Stomach (tissue), 9 donors: Measurements from ENCODE around the gene THBS3. TPM values are rescaled to one million over a fixed set of nuclear protein-coding genes. Genes with fewer than 3 reads are reported as not detected.

Source experiments
- DNase-seq, 2 donors: peaks; one replicate each; pipeline versions ENCODE4 v3.0.0 to v3.0.0-alpha.2; 2013 to 2019
- H3K27ac ChIP-seq, 5 donors: fragments of 200-600 bp in 4 of 5; sonication (generic) in 4 of 5; one replicate each; pipeline ENCODE4 v1.5.1; 2013 to 2019; ENCODE audit warnings: mild to moderate bottlenecking in 1 of 5, moderate library complexity in 1 of 5
- H3K27me3 ChIP-seq, 3 donors: fragments of 200-600 bp; sonication (generic); one replicate each; pipeline ENCODE4 v1.5.1; 2017 to 2019; ENCODE audit warnings: mixed run types in 1 of 3
- H3K36me3 ChIP-seq, 4 donors: fragments of 200-600 bp; sonication (generic); 1 replicate in 3 of 4; 2 replicates in 1 of 4; pipeline ENCODE4 v1.5.1; 2016 to 2019
- H3K4me1 ChIP-seq, 4 donors: fragments of 200-600 bp; sonication (generic); one replicate each; pipeline ENCODE4 v1.5.1; 2016 to 2019
- H3K4me3 ChIP-seq, 4 donors: fragments of 200-600 bp; sonication (generic) in 3 of 4; one replicate each; pipeline ENCODE4 v1.5.1; 2016 to 2019; ENCODE audit warnings: mild to moderate bottlenecking in 1 of 4
- H3K9me3 ChIP-seq, 4 donors: fragments of 200-600 bp; sonication (generic); one replicate each; pipeline ENCODE4 v1.5.1; 2016 to 2019
- EP300 ChIP-seq: sonication (generic); formaldehyde crosslinking; IDR thresholded peaks from one replicate; pipeline ENCODE4 v1.6.1; 2017; ENCODE audit warnings: antibody characterized with exemption
- POLR2A ChIP-seq, 4 donors: fragments of 450-650 bp; IDR thresholded peaks; one replicate each; pipeline ENCODE4 v1.6.1; 2016; ENCODE audit warnings: antibody characterized with exemption in 4 of 4, control low read depth in 2 of 4, mild to moderate bottlenecking in 1 of 4, moderate library complexity in 1 of 4
- POLR2AphosphoS5 ChIP-seq, 3 donors: sonication (generic); formaldehyde crosslinking; IDR thresholded peaks; one replicate each; pipeline ENCODE4 v1.6.1; 2016; ENCODE audit warnings: antibody characterized with exemption in 3 of 3
- WGBS, 5 donors: extraction: QIAGEN DNeasy Blood & Tissue Kit in 3 of 5; methylation state at CpG; one replicate each; pipeline versions ENCODE4 v1.1.5 to v1.1.7; 2013 to 2018; 5-methylcytosine and 5-hydroxymethylcytosine counted together
- intact Hi-C: fragments of 100-400 bp; cut with DNase I; formaldehyde crosslinking; loops from one replicate; pipeline ENCODE4 v1.15.1; 2023; ENCODE audit warnings: low total_unique reads
- polyA plus RNA-seq, 3 donors: library from polyadenylated mRNA; stranded (reverse); fragments of 200-250 nt; gene quantifications; one replicate each; pipeline ENCODE4 v1.2.3, GENCODE V29; 2013
- total RNA-seq, 5 donors: library from RNA; depleted of rRNA; stranded (reverse); fragments of >200 nt; gene quantifications; one replicate each; pipeline versions ENCODE4 v1.1.0 to v1.2.3, GENCODE V29; 2014 to 2016
- TF ChIP-seq, protein P1 (sequence below), 7 experiments: fragments of 450-650 bp in 4 of 7; fragments of 200-600 bp in 3 of 7; sonication (generic) in 3 of 7; IDR thresholded peaks; one replicate each; pipeline ENCODE4 v1.5.1; 2016 to 2019; ENCODE audit warnings: antibody characterized with exemption in 7 of 7, control low read depth in 2 of 7, mild to moderate bottlenecking in 1 of 7
- donor health status: healthy with polysubstance abuse.
- donor health status: Bipolar disorder and iron deficiency.
- donor health status: healthy.

The THBS3 gene
- total and polyA plus RNA-seq, 8 donors: 11.0 to 65.9 (median 23.2) TPM

- TF ChIP-seq, protein P1, sequence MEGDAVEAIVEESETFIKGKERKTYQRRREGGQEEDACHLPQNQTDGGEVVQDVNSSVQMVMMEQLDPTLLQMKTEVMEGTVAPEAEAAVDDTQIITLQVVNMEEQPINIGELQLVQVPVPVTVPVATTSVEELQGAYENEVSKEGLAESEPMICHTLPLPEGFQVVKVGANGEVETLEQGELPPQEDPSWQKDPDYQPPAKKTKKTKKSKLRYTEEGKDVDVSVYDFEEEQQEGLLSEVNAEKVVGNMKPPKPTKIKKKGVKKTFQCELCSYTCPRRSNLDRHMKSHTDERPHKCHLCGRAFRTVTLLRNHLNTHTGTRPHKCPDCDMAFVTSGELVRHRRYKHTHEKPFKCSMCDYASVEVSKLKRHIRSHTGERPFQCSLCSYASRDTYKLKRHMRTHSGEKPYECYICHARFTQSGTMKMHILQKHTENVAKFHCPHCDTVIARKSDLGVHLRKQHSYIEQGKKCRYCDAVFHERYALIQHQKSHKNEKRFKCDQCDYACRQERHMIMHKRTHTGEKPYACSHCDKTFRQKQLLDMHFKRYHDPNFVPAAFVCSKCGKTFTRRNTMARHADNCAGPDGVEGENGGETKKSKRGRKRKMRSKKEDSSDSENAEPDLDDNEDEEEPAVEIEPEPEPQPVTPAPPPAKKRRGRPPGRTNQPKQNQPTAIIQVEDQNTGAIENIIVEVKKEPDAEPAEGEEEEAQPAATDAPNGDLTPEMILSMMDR (IDR thresholded peaks at IDR 0.05): no peak
- TF ChIP-seq EP300 (no peak), POLR2A (IDR thresholded peaks at IDR 0.05) (no peak), POLR2AphosphoS5 (IDR thresholded peaks at IDR 0.05) (no peak)
- Histone ChIP-seq H3K4me3 (peak overlapping the region; percentile 80 to 94 (median 90)), H3K27ac (peak overlapping the region in 4 of 5 donors; percentile 32 to 98 (median 94)), H3K27me3 (no peaks in the 10 kb centered on the region), H3K36me3 (peaks cover 14 to 33% (median 27%) of the 10 kb centered on the region in 4 donors), H3K9me3 (no peaks in the 10 kb centered on the region), H3K4me1 (peaks cover 34 to 48% (median 42%) of the 10 kb centered on the region in 4 donors)
- DNase-seq: no peak
- WGBS, 5 donors: 22 to 48% (median 35%) methylated on average over 6 to 12 of the region's 12 CpGs
- intact Hi-C loops: loop anchor here (10.0 kb wide), 1 partner anchor 341 kb away; no protein-coding TSS in a partner anchor
Measured at GRCh38 chr1:155254228-155254713, 46.6 kb upstream of the THBS3 start.

- 34 to 64% (median 51%) methylated on average over 5 of the region's 5 CpGs for WGBS, 5 donors
- no peaks in the 10 kb centered on the region for H3K9me3 ChIP-seq
- H3K36me3 ChIP-seq: peaks cover 14 to 31% (median 25%) of the 10 kb centered on the region in 4 donors
- DNase-seq: no peak
- intact Hi-C loops: loop anchor here (10.0 kb wide), 1 partner anchor 341 kb away; no protein-coding TSS in a partner anchor
- TF ChIP-seq, protein P1 (IDR thresholded peaks at IDR 0.05): no peak
- no peak for TF ChIP-seq EP300
- no peak for TF ChIP-seq POLR2A (IDR thresholded peaks at IDR 0.05)
- no peak for TF ChIP-seq POLR2AphosphoS5 (IDR thresholded peaks at IDR 0.05)
- peak overlapping the region; percentile 80 to 94 (median 90) for H3K4me3 ChIP-seq
- peaks cover 34 to 48% (median 42%) of the 10 kb centered on the region in 4 donors for H3K4me1 ChIP-seq
- H3K27ac ChIP-seq: peak overlapping the region in 4 of 5 donors; percentile 32 to 98 (median 94)
- H3K27me3 ChIP-seq: no peaks in the 10 kb centered on the region
Measured at GRCh38 chr1:155253797-155254196, 46.1 kb upstream of the THBS3 start.

- no peaks in the 10 kb centered on the region for H3K27me3 ChIP-seq
- peak overlapping the region in 2 of 5 donors; percentile 96 to 98 for H3K27ac ChIP-seq
- no peak for DNase-seq
- H3K36me3 ChIP-seq: peaks cover 13 to 31% (median 25%) of the 10 kb centered on the region in 4 donors
- intact Hi-C loops: loop anchor here (10.0 kb wide), 1 partner anchor 342 kb away; no protein-coding TSS in a partner anchor
- H3K4me3 ChIP-seq: peak overlapping the region in 1 of 4 donors; percentile 87
- H3K4me1 ChIP-seq: peaks cover 34 to 48% (median 42%) of the 10 kb centered on the region in 4 donors
- WGBS, 5 donors: 75 to 85% (median 83%) methylated on average over 5 of the region's 5 CpGs
- H3K9me3 ChIP-seq: no peaks in the 10 kb centered on the region
- TF ChIP-seq EP300: no peak
- TF ChIP-seq POLR2AphosphoS5 (IDR thresholded peaks at IDR 0.05): no peak
- TF ChIP-seq, protein P1 (IDR thresholded peaks at IDR 0.05): no peak
- TF ChIP-seq POLR2A (IDR thresholded peaks at IDR 0.05): no peak
Measured at GRCh38 chr1:155253208-155253607, 45.5 kb upstream of the THBS3 start.

DNA sequence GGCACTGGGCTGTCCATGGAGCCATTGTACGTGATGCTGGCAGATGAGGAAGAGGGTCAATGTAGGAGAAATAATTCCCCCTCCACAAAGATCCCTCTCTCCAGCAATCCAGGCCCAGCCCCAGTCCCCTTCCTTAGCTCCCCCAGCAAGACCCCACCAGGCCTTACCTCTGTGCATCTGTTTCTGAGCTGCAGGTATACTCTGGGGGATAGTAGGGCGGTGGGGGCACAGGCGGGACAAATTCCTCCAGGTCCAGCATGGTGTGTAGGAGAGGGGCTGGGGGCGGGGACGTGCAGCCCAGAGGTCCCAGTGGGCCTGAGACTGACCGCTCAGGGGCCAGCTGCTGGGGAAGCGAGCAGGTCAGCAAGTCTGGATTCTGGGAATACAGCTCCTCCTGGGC, 43.9 kb upstream of the THBS3 start:
- DNase-seq: no peak
- Histone ChIP-seq H3K4me3 (no peak overlapping the region), H3K9me3 (no peaks in the 10 kb centered on the region), H3K36me3 (peaks cover 11 to 26% (median 23%) of the 10 kb centered on the region in 4 donors), H3K27me3 (no peaks in the 10 kb centered on the region), H3K4me1 (peaks cover 34 to 46% (median 42%) of the 10 kb centered on the region in 4 donors), H3K27ac (peak overlapping the region in 1 of 5 donors; percentile 17)
- WGBS, 5 donors: 81 to 94% (median 91%) methylated on average over 5 to 7 of the region's 7 CpGs
- intact Hi-C loops: loop anchor here (10.0 kb wide), 1 partner anchor 343 kb away; no protein-coding TSS in a partner anchor
- TF ChIP-seq POLR2A (IDR thresholded peaks at IDR 0.05) (no peak), EP300 (no peak), POLR2AphosphoS5 (IDR thresholded peaks at IDR 0.05) (no peak)
- TF ChIP-seq, protein P1 (IDR thresholded peaks at IDR 0.05): no peak
